GM18907 (cell line): ENCODE measurements around the gene HABP4.

Experiments used
- ATAC-seq: cut with Tn5 transposase; IDR thresholded peaks from one replicate; pipeline ENCODE4 v1.9.1; 2021; ENCODE audit warnings: mild to moderate bottlenecking, moderate library complexity; ENCODE audit not compliant: unreplicated experiment

HABP4 gene

GRCh38 chr9:96449845-96450612 lies at the start of gene HABP4:
Gene HABP4, plus strand, starts transcription at chr9:96450169. Its CDS starts 111 bp downstream, at chr9:96450280.
- ATAC-seq: peak; percentile 92

- ATAC-seq: no peak
Observed at GRCh38 chr9:96408409-96409280, 41.3 kb upstream of the HABP4 start.

GRCh38 chr9:96411129-96411838 lies 38.7 kb upstream of the HABP4 start:
- no peak for ATAC-seq

- ATAC-seq: no peak
Observed at GRCh38 chr9:96412174-96412913, 37.6 kb upstream of the HABP4 start.

GRCh38 chr9:96413302-96414221 lies 36.4 kb upstream of the HABP4 start:
- ATAC-seq: peak; percentile 26

- ATAC-seq: peak; percentile 30
Observed at GRCh38 chr9:96417051-96417586, 32.9 kb upstream of the HABP4 start.

GRCh38 chr9:96417661-96418082 lies 32.3 kb upstream of the HABP4 start:
- peak; percentile 1 for ATAC-seq

GRCh38 chr9:96418083-96418919 lies 31.7 kb upstream of the HABP4 start, which contains the start of gene ZNF367:
Gene ZNF367, minus strand, starts transcription at chr9:96418370. Its CDS starts 338 bp downstream, at chr9:96418032.
- peak; percentile 65 for ATAC-seq

GRCh38 chr9:96418920-96419690 lies 30.9 kb upstream of the HABP4 start:
- peak; percentile 44 for ATAC-seq

GRCh38 chr9:96419691-96419969 lies 30.3 kb upstream of the HABP4 start:
- no peak for ATAC-seq

GRCh38 chr9:96420468-96421219 lies 29.3 kb upstream of the HABP4 start:
- no peak for ATAC-seq

- no peak for ATAC-seq
Observed at GRCh38 chr9:96423322-96423984, 26.5 kb upstream of the HABP4 start.

- no peak for ATAC-seq
Observed at GRCh38 chr9:96423985-96424336, 26.0 kb upstream of the HABP4 start.

- ATAC-seq: no peak
Observed at GRCh38 chr9:96425500-96426169, 24.3 kb upstream of the HABP4 start.

- no peak for ATAC-seq
Observed at GRCh38 chr9:96429732-96430131, 20.2 kb upstream of the HABP4 start.

- no peak for ATAC-seq
Observed at GRCh38 chr9:96430377-96430776, 19.6 kb upstream of the HABP4 start.
